HG02943 (cell line): ENCODE results near the gene DTL.

Experiments
- ATAC-seq: cut with Tn5 transposase; IDR thresholded peaks from one replicate; pipeline ENCODE4 v1.9.1; 2021; ENCODE audit warnings: mild to moderate bottlenecking, low read depth, moderate library complexity; ENCODE audit not compliant: unreplicated experiment

The DTL gene

DNA sequence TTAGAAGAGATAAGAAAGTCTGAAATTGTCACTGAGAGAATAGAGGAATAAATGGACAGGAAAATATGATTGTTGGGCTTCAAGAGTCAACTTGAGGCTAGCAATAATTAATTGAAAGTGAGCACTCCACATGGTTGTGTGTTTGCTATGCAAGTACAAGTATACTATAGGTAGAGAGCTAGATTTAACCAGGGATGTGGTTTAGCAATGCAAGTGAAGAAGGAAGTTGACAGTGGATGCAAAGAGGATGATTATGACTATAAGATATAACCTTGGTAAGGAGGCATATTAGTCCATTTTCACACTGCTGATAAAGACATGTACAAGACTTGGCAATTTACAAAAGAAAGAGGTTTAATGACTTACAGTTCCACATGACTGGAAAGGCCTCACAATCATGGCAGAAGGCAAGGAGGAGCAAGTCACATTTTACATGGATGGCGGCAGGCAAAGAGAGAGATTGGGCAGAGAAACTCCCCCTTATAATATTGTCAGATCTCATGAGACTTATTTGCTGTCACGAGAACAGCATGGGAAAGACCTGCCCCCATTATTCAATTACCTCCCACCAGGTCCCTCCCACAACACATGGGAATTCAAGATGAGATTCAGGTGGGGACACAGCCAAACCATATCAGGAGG lies 47.3 kb downstream of the DTL start:
- no peak for ATAC-seq

DNA sequence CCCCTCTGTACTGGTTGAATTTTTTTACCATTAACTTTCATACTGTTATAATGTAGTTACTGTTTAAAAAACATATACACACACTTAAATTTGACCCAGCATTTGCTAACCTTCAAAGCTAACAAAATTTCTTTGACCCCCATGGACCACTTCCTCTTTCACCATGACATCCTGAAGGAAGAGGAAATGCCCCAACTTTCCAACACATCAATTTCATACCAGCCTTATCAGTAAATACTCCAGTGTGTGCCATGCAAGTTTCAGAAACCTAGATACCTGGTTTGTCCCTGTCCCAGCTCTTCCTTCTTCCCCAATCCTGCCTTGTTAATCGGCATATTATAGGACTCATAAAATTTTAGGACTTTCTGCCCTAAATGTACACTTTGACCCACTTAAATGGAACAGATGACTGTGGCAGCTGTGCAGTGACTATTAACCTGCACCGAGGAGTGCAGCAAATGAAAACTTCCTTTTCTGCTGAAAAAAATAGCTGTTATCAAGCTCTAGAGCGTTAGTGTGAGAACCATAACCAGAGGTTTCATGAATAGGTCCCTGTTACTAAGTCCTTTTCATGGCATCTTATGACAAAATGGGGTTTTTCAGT lies 54.1 kb downstream of the DTL start:
- ATAC-seq: no peak

DNA sequence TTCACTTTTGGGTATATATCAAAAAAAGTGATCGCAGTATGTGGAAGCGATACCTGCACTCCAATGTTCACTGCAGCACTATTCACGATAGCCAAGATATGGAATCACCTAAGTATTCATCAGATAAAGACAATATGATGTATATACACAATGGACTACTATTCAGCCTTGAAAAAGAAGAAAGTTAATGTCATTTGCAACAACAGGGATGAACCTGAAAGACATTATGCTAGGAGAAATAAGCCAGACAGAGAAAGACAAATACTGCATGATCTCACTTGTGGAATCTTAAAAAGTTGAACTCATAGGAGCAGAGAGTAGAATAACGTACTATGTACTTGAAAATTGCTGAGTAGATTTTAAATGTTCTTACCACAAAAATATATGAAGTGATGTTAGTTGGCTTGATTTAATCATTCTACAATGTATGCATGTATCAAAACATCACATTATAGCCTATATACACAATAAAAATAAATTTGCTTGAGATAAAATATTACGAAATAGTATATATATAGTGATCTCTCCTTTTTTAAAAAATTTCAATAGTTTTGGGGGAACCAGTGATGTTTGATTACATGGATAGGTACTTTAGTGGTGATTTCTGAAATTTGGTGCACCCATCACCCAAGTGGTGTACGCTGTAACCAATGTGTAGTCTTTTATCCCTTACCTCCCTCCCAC lies 56.0 kb downstream of the DTL start:
- ATAC-seq: no peak

DNA sequence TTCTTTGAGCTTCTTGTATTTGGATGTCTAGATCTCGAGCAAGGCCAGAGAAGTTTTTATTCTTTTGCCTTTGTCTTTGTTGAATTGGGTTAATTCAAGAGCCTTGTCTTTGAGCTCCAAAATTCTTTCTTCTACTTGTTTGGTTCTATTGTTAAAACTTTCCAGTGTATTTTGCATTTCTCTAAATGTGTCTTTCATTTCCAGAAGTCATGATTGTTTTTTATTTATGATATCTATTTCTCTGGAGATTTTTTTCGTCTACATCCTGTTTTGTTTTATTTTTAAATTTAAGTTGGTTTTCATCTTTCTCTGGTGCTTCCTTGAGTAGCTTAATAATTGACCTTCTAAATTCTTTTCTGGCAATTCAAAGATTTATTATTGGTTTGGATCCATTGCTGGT lies 61.8 kb downstream of the DTL start:
- ATAC-seq: no peak

DNA sequence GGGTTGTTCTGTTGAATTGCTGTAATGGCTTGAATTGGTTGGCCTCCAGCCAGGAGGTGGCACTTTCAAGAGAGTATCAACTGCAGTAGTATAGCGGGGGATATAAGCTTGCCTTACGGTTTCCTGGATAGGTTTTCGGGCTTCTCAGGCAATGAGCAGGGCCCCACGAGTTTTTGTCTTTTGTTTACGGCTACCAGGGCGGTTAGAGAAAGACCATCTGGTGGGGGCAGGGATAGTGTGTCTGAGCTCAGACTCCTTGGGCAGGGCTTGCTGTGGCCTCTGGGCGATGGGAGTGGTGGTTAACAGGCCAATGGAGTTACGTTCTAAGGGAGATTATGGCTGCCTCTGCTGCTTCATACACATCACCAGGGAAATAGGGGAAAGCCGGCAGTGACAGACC lies 62.8 kb downstream of the DTL start:
- ATAC-seq: no peak

DNA sequence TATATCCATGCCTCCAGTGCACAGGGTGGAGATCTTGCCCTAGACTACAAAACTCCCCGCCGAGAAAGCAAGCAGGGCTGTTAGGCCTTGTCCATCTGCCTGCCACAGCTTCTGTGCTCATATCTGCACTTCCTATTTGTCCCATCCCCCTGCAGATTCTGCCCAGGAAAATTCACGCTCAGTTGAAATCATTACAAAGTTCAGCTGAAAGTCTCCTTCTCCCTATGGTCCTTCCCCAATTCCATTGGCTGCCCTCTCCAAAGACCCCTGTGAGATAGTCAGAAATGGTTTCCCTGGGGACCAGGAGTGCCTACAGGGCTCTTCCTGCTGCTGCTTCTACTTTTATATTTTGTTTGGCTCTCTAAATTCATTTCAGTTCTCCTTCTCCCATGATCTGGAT lies 63.2 kb downstream of the DTL start:
- ATAC-seq: no peak

DNA sequence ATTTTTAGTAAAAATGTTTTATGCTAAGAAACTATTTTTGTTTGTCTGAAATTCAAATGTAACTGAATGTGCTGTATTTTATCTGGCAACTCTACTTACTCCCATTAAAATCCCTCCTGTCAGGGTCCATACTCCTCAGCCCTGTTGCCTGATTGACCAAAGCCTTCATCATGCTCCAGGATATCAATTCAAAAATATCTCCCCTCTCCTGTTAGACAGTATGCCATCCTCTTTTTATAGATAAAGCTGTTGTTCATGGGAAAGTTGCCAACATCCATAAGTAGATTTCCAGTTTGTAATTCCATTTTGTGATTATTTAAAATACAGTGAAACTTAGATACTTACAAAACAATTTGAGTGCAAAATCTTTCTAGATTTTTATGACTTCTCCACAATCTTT lies 65.7 kb downstream of the DTL start:
- ATAC-seq: no peak

DNA sequence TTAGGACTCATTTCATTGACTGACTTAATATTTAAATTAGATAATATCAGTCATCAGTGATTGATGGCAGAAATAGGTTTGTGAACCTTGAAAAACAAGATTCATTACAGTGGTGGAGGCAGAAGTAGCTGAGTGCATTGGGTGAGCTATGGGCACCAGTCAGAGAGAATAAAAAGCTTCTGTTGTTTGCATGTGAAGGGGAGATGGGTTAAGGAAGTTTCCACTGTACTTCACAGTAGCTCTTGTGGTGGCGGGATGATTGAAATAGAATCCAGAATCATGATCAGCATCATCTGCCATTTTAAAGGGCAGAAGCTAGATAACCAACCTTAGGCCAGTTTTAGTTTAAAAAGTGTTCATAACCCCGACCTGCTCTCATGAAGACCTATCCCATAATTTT lies 66.2 kb downstream of the DTL start:
- ATAC-seq: no peak

DNA sequence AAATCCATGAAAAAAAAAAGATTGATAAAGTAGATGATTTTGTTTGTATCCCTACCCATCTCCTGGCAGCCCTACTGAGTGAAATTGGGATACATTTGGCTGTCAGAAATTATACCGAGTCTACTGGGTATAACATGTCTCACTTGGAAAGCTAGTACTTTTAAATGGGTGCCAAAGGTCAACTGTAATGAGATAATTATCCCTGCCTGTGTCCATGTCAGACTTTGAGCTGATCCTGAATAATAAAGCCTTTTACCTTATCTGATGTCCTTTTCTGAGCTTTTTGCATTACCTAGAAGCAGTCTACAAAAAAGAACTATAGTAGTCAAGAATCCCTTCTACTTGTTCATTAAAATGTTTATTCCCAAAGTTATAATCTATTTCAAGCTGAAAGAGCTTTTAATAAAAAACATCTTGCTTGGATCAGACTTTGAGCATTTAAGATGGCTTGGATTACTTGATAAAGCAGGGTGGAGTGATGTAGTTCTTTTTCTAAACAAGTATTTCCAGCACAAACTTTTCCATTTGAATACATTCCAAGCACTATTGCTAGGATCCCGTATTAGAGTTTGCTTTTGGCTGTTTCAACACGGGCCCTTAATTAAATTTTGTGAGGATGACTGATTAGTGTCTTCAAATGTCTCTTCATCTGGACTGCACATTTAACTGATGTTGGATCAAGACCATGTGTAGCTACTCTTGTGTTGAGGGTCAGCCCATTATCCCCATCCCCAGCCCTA lies 69.2 kb downstream of the DTL start:
- ATAC-seq: no peak

DNA sequence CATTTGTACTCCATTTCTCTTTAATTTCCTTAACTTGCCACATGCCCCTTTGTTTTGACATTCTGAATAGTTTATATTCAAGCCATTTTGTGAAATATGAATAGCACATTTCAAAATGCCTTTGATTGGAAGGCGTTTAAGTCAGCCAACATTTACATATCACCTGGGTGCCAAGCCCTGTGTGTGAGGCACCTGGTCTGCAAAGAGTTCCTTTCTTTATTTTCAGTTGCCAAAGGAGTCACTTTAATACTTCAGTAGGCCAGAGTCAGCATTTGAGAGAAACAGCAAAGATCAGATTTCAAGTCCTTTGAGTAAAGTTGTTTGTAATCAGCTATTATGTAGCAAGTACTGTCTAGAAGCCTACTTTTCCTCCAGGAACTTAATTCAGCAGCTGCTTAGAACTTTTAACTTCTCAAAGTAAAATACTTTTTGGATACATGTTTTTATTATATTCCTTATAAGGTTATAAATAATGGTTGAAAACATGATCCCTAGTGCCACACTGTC lies 70.8 kb downstream of the DTL start:
- no peak for ATAC-seq

DNA sequence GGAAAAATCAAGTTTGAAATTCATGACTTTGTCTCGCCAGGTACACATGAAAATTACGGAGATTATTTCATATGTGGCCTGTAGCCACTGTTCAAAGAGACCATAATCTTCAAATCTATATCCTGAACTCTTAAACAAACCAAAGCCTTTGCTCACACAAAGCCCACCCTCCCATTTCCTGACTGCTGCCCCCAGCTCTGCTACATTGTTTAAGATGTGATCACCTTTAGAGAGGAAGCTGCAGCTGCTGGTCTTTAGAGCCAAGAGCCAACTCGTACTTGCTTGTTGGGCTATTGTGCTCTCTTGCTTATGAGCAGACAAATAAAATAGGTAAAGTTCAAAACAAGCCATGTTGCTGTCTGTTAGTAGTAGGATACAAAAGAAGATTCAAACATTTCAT lies 71.9 kb downstream of the DTL start:
- ATAC-seq: no peak

DNA sequence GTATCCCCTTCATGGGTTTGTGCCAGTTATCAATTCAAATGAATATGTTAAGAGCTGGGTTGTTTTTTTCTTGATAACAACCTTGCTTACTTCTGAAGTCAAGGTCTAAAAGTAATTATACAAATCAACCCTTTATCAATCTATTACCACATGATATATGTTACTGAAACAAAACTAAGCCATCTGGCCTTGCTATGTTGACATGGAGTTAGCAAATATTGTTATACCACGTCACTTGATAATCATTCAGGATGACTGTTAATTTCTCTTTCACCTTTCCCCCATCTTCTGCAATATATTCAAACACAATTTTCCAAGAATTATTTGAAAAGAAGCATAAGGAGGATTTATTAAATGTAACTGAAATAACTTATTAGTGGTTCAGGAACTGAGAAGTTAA lies 72.6 kb downstream of the DTL start:
- ATAC-seq: no peak

DNA sequence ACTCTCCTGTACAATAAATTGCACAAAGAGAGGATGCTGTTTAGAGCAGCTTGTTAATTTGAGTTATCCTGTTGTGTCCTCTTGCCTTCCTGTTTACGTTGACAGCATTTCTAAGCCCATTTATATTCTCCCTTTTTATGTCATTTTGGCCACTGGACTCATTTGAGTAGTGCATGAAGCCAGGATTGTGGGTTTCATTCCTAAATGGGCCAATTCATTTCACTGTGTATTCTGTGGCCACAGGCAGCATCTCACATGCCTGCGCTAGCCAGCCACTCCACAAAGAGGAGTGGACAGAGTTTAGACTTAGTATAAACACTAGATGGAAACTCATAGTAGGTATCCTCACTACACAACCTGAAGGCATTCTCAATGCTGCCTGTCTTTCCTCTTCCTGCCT lies 73.4 kb downstream of the DTL start:
- no peak for ATAC-seq

DNA sequence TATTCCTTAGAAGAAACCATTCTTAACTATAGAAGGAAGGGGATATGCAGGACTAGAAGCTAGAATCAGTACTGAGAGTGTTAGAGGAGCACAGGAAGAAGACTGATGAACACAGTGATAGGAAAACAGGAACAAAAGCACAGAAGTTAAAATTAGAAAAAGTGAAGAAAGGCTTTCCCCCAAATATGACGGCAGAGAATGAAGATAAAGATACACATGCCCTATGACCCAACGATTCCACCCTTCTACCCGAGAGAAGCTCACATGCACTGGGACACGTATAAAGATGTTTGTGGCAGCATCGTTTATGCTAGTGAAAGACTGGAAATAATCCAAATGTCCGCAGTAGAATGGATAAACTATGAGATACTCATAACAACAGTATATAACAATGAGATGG lies 74.2 kb downstream of the DTL start:
- no peak for ATAC-seq

DNA sequence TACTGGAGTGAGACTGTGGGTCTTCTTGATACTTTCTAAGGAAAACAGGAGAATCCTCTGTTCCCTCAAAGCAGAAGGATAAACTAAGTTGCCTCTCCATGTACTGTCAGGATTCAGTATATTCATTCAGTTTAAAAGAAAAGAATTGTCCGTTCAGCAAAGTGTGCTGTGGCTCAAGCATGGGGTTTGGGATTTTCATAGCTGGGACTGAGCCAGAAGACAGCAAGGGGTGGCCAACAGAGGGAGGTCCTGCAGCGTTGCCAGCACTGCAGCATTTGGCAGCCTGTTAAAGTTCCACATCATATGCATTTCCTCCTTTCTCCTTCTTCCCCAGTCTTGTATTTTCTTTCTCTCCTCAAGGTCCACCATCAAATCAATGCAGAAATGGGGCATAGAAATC lies 75.1 kb downstream of the DTL start:
- ATAC-seq: no peak

DNA sequence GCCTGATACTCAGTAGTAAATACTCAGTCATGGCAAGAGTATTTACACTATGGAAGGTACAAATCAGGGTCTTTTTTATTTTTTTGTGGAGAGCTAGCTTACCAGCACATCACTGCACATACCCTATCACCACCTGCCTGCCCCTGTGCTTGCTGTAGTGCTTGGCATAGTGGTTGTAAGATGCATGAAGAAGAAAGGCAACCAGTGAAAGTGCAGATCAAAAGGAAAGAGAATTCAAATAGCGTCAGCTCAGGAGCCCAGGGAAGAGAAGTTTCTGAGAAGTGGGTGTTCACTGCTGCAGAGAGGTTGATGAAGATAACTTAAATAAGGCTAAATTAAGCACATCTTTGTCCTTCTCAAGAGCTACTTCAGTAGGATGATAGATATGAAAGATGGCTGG lies 76.0 kb downstream of the DTL start:
- no peak for ATAC-seq

DNA sequence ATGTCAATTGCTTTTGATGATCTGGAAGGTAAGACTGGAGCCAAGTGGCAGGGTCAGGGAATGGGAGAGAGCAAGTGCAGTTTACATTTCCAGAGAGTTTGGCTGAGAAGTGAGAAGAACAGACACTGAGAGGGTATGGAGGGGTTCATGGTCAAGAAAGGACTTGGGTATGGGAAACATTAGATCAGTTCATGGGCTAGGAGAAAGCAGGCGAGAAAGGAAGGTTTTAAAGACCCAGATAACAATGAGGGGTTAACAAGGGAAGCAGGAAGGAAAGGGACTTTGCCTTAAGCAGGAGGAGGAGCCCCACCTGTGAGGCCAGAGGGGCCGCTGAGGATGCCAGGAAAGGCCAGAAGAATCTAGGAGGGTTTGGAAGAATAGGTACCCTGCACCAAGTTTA lies 78.2 kb downstream of the DTL start:
- ATAC-seq: no peak

DNA sequence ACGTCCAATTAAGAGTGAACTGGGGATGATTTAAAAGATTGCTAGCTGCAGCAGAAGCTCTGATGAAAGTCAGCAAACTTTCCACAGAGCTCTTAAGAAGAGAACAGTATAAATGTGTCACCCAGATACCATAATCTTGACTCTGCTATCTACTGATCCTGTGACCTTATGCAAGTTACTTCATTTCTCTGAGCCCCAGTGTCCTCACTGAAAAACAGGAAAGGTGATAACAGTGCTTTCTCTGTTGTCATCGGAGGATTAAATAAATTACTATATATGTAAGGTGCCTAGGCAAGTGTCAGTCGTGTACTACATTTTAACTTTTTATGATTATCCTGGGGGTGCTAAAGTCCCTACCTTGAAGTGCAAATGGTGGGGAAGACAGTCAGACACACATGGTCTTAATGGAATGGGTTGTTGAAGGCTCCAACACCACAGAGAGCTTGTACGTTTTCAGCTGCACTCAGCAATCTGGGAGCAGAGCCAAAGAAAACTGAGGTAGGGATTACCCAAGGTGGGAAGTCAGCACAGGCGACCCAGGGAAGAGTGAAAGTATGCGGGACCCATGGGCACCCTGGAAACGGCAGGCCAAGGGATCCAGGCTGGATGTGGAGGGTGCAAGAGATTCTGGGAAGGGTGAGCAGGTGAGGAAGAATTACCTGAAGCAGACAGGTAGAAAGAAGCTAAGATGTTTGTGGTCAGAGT lies 82.8 kb downstream of the DTL start:
- no peak for ATAC-seq

DNA sequence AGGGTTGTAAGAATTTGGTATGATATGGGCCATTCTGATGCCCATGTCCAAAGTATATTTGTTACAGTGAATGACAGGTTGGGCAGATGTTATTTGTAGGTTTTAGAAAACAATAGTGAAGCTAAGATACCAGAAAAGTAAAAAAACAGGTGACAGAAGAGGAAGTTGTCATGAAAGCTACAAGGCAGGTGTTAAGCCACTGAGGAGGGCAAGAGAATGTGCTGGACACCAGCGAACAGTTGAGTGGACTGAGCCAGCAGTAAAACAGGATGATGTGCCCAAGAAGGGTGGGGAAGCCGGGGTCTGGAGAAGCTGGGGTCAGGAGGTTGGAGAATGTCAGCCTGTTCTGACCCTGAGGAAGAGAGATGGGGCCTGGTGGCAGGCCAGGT lies 83.3 kb downstream of the DTL start:
- no peak for ATAC-seq

DNA sequence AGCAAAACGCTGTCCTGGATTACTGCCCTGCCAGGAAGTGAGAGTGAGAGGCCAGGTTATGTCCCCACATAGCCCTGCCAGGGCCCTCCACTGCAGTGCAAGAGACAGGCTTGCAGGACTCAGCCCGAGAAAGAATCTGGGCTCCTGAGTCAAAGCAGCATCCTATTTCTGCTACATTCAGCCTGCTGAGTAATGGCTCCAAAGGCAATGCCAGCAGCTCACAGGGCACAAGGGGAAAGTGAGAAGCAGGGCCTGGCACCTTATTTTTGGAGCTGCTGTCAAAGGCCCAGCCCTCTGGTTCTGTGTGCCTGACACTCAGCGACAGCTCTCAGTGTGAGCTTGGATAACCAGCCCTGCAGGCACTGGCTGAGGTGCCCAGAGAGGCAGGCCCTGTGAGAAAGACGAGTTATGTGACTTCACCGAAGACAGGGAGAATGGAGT lies 83.9 kb downstream of the DTL start:
- no peak for ATAC-seq

DNA sequence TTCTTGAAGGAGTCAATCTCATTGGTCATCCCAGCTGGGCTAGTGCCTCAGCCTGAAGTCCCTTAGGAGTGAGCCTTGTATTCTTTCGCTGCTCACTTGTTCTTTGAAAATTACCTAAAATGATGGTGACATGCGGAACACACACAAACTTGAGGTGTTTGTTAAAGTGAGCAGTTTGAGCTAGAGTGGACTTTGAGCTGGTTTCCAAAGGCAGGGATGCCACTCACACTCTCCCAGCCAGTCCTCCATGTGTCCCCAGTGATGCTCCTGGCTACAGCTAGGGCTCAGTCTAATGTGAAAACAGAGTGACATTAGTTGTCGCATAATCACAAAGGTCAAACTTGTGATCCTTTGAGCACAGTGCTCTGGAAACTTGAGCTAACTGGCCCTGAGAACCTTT lies 84.3 kb downstream of the DTL start:
- no peak for ATAC-seq
